DOHH2 (cell line): ENCODE results near the gene GBE1.

ENCODE experiments used
- H3F3A ChIP-seq: fragments of 200-600 bp; sonication (generic), shearing (Covaris generic); 2 replicates; pipeline ENCODE4 v1.6.0; 2016; ENCODE audit warnings: antibody characterized with exemption, mild to moderate bottlenecking; ENCODE audit not compliant: control insufficient read depth, insufficient read depth
- H3K27ac ChIP-seq: fragments of 200-600 bp; sonication (generic); 2 replicates; pipeline ENCODE4 v1.5.1; 2014; ENCODE audit warnings: low read depth, mild to moderate bottlenecking, low read length, moderate library complexity
- H3K27me3 ChIP-seq: fragments of 200-600 bp; sonication (generic); 2 replicates; pipeline ENCODE4 v1.6.1; 2014; ENCODE audit warnings: mild to moderate bottlenecking, low read length, mixed read lengths; ENCODE audit not compliant: control insufficient read depth
- H3K36me3 ChIP-seq: fragments of 200-600 bp; sonication (generic); 2 replicates; pipeline ENCODE4 v1.6.1; 2014; ENCODE audit warnings: mild to moderate bottlenecking, low read length, moderate library complexity, mixed read lengths; ENCODE audit not compliant: control insufficient read depth
- H3K4me1 ChIP-seq: fragments of 200-600 bp; sonication (generic); 2 replicates; pipeline ENCODE4 v1.6.1; 2014; ENCODE audit warnings: mild to moderate bottlenecking, low read length, mixed read lengths; ENCODE audit not compliant: control insufficient read depth
- H3K4me2 ChIP-seq: fragments of 200-600 bp; sonication (generic); 2 replicates; pipeline ENCODE4 v1.6.0; 2014; ENCODE audit warnings: mild to moderate bottlenecking, low read length, moderate library complexity
- H3K4me3 ChIP-seq: fragments of 200-600 bp; sonication (generic); 2 replicates; pipeline ENCODE4 v1.5.1; 2014; ENCODE audit warnings: mild to moderate bottlenecking, low read length, mixed read lengths
- H3K79me2 ChIP-seq: fragments of 200-600 bp; sonication (generic); 2 replicates; pipeline ENCODE4 v1.6.1; 2014; ENCODE audit warnings: mild to moderate bottlenecking, low read length, mixed read lengths; ENCODE audit not compliant: control insufficient read depth
- H3K9me2 ChIP-seq: fragments of 200-600 bp; sonication (generic); replicated peaks from 2 replicates; pipeline ENCODE4 v1.6.1; 2014; ENCODE audit warnings: mild to moderate bottlenecking, low read length, mixed read lengths; ENCODE audit not compliant: control insufficient read depth
- H3K9me3 ChIP-seq: fragments of 200-600 bp; sonication (generic); 2 replicates; pipeline ENCODE4 v1.6.1; 2014; ENCODE audit warnings: antibody characterized with exemption, low read length, mixed read lengths; ENCODE audit not compliant: control insufficient read depth, insufficient read depth
- H4K20me1 ChIP-seq: fragments of 200-600 bp; sonication (generic); 2 replicates; pipeline ENCODE4 v1.6.0; 2014; ENCODE audit warnings: low read depth, mild to moderate bottlenecking, antibody characterized with exemption, low read length, moderate library complexity; ENCODE audit not compliant: control insufficient read depth, insufficient read depth
- EZH2phosphoT487 ChIP-seq: fragments of 200-600 bp; sonication (generic); IDR thresholded peaks from 2 replicates; pipeline ENCODE4 v1.6.1; 2017; ENCODE audit warnings: borderline replicate concordance, mild to moderate bottlenecking, antibody characterized with exemption, low read length, moderate library complexity, mixed read lengths
- TF ChIP-seq, protein P1 (sequence below): fragments of 200-600 bp; sonication (generic); IDR thresholded peaks from one replicate; pipeline ENCODE4 v1.5.1; 2014; ENCODE audit warnings: antibody characterized with exemption, mild to moderate bottlenecking, low read depth, low read length; ENCODE audit not compliant: poor library complexity, severe bottlenecking

Gene GBE1

DNA sequence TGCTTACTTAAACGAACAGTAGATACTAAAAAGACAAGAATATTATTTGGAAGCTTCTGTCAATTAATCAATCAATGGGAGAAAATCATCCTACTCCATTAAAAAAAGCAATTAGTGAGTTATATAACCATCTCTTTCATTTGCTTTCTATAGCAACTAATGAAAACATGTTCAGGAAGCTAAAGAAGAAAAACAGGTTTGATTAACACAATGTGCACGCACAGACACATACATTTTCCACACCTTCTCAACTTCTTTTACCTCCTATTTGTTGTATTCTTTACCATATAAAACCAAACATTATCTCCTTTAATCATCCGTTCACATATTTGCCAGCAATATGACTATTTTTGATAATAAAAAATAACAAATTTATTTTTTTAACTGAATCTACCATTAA lies 111.3 kb downstream of the GBE1 start:
- Histone ChIP-seq H3F3A (no peaks in the 10 kb centered on the region), H4K20me1 (no peaks in the 10 kb centered on the region), H3K9me2 (no peaks in the 10 kb centered on the region), H3K4me3 (no peak overlapping the region), H3K4me1 (no peaks in the 10 kb centered on the region), H3K79me2 (no peaks in the 10 kb centered on the region), H3K36me3 (no peaks in the 10 kb centered on the region), H3K27ac (no peak overlapping the region), H3K4me2 (no peak overlapping the region), H3K27me3 (no peaks in the 10 kb centered on the region), H3K9me3 (no peaks in the 10 kb centered on the region)
- TF ChIP-seq, protein P1, sequence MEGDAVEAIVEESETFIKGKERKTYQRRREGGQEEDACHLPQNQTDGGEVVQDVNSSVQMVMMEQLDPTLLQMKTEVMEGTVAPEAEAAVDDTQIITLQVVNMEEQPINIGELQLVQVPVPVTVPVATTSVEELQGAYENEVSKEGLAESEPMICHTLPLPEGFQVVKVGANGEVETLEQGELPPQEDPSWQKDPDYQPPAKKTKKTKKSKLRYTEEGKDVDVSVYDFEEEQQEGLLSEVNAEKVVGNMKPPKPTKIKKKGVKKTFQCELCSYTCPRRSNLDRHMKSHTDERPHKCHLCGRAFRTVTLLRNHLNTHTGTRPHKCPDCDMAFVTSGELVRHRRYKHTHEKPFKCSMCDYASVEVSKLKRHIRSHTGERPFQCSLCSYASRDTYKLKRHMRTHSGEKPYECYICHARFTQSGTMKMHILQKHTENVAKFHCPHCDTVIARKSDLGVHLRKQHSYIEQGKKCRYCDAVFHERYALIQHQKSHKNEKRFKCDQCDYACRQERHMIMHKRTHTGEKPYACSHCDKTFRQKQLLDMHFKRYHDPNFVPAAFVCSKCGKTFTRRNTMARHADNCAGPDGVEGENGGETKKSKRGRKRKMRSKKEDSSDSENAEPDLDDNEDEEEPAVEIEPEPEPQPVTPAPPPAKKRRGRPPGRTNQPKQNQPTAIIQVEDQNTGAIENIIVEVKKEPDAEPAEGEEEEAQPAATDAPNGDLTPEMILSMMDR: no peak
- no peak for TF ChIP-seq EZH2phosphoT487

DNA sequence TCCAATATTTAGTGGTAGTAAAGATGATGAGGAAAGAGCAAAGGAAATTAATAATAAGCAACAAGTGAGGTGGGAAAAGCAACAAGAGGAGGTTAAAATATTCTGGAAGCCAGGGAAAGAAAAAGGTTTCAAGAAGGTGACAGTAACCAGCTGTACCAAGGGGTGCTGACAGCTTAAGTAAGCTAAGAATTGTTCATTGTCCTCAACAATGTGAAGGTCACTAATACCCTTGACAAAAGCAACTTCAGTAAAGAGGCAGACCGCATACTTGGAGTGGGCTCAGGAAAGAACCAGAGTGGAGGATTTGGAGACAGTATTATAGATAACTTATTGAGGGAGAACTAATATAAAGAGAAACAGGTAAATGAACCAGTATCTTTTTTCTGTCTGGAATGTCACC lies 116.2 kb downstream of the GBE1 start:
- TF ChIP-seq, protein P1: no peak
- TF ChIP-seq EZH2phosphoT487: no peak
- H3K4me1 ChIP-seq: no peaks in the 10 kb centered on the region
- H4K20me1 ChIP-seq: no peaks in the 10 kb centered on the region

DNA sequence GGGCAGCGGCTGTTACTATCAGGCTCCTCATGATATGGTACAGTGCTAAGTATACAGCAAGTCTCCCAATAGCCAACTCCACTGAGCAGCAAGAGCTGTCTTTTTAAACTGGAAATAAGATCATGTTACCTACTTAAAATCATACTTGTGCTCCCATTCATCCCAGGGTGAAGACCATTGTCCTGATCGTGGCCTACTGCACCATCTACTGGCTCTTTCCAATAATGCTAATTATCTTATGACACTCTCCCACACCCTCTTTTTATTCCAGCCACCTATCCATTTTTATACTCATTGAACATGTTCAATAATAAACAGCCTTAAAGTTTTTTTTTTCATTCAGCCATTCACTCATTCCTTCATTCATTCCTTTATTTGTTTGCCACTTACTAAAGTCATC lies 117.7 kb downstream of the GBE1 start:
- H3K4me2 ChIP-seq: no peak overlapping the region
- H4K20me1 ChIP-seq: no peaks in the 10 kb centered on the region
- no peaks in the 10 kb centered on the region for H3K9me2 ChIP-seq

More for the DNA sequence above, 116.2 kb downstream of the GBE1 start:
- no peaks in the 10 kb centered on the region for H3K9me3 ChIP-seq
- H3F3A ChIP-seq: no peaks in the 10 kb centered on the region
- no peak overlapping the region for H3K27ac ChIP-seq
- no peaks in the 10 kb centered on the region for H3K36me3 ChIP-seq
- H3K9me2 ChIP-seq: no peaks in the 10 kb centered on the region
- H3K27me3 ChIP-seq: no peaks in the 10 kb centered on the region
- no peak overlapping the region for H3K4me3 ChIP-seq
- H3K79me2 ChIP-seq: no peaks in the 10 kb centered on the region
- no peak overlapping the region for H3K4me2 ChIP-seq

More for the DNA sequence above, 117.7 kb downstream of the GBE1 start:
- TF ChIP-seq, protein P1: no peak
- no peak for TF ChIP-seq EZH2phosphoT487
- no peaks in the 10 kb centered on the region for H3F3A ChIP-seq
- no peaks in the 10 kb centered on the region for H3K9me3 ChIP-seq
- H3K27me3 ChIP-seq: no peaks in the 10 kb centered on the region
- no peaks in the 10 kb centered on the region for H3K79me2 ChIP-seq
- no peaks in the 10 kb centered on the region for H3K4me1 ChIP-seq
- H3K4me3 ChIP-seq: no peak overlapping the region
- no peaks in the 10 kb centered on the region for H3K36me3 ChIP-seq
- H3K27ac ChIP-seq: no peak overlapping the region
